ENCODE data around the gene COMT. TPM values are rescaled to one million over a fixed set of nuclear protein-coding genes. Genes with fewer than 3 reads are reported as not detected.

Gene COMT
- total RNA-seq, 4 donors from 2014 or later: 105 to 235 (median 208) TPM

GRCh38 chr22:19988965-19989724 is 47.6 kb downstream of the COMT start:
- no peaks in the 10 kb centered on the region for H3K36me3 ChIP-seq

DNA sequence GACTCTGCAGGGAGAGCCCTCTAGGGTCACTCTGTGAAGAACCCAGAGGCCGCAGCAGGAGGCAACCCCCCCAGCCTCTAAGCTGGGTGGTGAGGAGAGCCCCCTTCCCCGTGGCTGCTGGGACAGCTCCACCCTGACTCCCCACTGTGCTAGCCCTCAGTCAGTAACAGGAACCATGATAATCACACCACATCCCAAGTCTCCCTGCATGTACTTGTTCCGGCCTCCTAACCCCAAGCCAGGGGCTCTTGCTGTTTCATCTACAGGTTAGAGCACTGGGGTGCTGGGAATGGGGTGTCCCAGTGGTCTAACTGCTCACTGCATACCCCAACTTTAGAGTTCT is 48.1 kb downstream of the COMT start:
- TF ChIP-seq EP300 (IDR thresholded peaks at IDR 0.05): no peak
- no peak for TF ChIP-seq CTCF (IDR thresholded peaks at IDR 0.05)
- no peak for TF ChIP-seq POLR2A (IDR thresholded peaks at IDR 0.05)
- TF ChIP-seq POLR2AphosphoS5 (IDR thresholded peaks at IDR 0.05): no peak
- Histone ChIP-seq H3K27ac (peak overlapping the region in 3 of 4 donors; percentile 50 to 74 (median 71)), H3K4me1 (peaks cover 0 to 76% (median 40%) of the 10 kb centered on the region in 3 donors), H3K27me3 (no peaks in the 10 kb centered on the region), H3K36me3 (no peaks in the 10 kb centered on the region), H3K9me3 (no peaks in the 10 kb centered on the region), H3K4me3 (no peak overlapping the region)
- WGBS, 2 donors (ENCODE audit: low coverage in 1 of 2): no CpG with 5 or more reads among the region's 3 CpGs
- ATAC-seq: no peak

More at GRCh38 chr22:19988965-19989724, 47.6 kb downstream of the COMT start:
- Histone ChIP-seq H3K4me1 (peaks cover 0 to 80% (median 46%) of the 10 kb centered on the region in 3 donors), H3K27ac (peak overlapping the region in 3 of 4 donors; percentile 50 to 93 (median 74)), H3K27me3 (no peaks in the 10 kb centered on the region), H3K9me3 (no peaks in the 10 kb centered on the region), H3K4me3 (no peak overlapping the region)
- no peak for TF ChIP-seq POLR2AphosphoS5 (IDR thresholded peaks at IDR 0.05)
- TF ChIP-seq POLR2A (IDR thresholded peaks at IDR 0.05): no peak
- TF ChIP-seq EP300 (IDR thresholded peaks at IDR 0.05): no peak
- no peak for TF ChIP-seq CTCF (IDR thresholded peaks at IDR 0.05)
- no peak for ATAC-seq
- no CpG with 5 or more reads among the region's 18 CpGs for WGBS, 2 donors (ENCODE audit: low coverage in 1 of 2)

DNA sequence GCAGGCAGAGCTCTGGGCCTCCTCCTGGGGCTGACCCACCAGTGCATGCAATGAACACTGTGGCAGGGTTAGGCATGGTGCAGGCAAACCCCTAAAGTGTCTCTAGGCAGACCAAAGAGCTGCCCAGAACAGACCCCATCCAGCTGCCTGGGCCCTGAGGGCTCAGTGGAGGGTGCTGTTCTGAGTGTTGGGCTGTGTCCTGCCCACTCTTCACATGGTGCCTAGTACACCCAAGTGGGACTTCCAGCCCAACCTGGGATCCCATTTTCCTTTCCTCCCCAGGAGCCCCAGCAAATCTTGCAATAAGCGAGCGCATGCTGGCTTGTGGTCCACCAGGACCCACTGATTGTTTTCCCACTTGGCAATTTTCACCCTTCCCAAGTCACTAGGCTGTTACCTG is 48.6 kb downstream of the COMT start:
- WGBS, 2 donors (ENCODE audit: low coverage in 1 of 2): 36% methylated on average over 2 of the region's 2 CpGs; no CpG with 5 or more reads in 1 of the 2 donors
- H3K27ac ChIP-seq: peak overlapping the region in 3 of 4 donors; percentile 71 to 79 (median 74)

GRCh38 chr22:19990609-19991394 is 49.2 kb downstream of the COMT start:
- Histone ChIP-seq H3K4me1 (peaks cover 0 to 76% (median 33%) of the 10 kb centered on the region in 3 donors), H3K27ac (peak overlapping the region in 3 of 4 donors; percentile 71 to 79 (median 74)), H3K4me3 (no peak overlapping the region), H3K27me3 (no peaks in the 10 kb centered on the region), H3K36me3 (no peaks in the 10 kb centered on the region), H3K9me3 (no peaks in the 10 kb centered on the region)
- WGBS, 2 donors (ENCODE audit: low coverage in 1 of 2): 85% methylated on average over 8 of the region's 20 CpGs; no CpG with 5 or more reads in 1 of the 2 donors
- no peak for ATAC-seq
- TF ChIP-seq POLR2A (IDR thresholded peaks at IDR 0.05) (no peak), CTCF (IDR thresholded peaks at IDR 0.05) (no peak), EP300 (IDR thresholded peaks at IDR 0.05) (no peak), POLR2AphosphoS5 (IDR thresholded peaks at IDR 0.05) (no peak)

More for the DNA sequence above, 48.6 kb downstream of the COMT start:
- TF ChIP-seq EP300 (IDR thresholded peaks at IDR 0.05): no peak
- no peak for TF ChIP-seq CTCF (IDR thresholded peaks at IDR 0.05)
- no peak for TF ChIP-seq POLR2AphosphoS5 (IDR thresholded peaks at IDR 0.05)
- TF ChIP-seq POLR2A (IDR thresholded peaks at IDR 0.05): no peak
- Histone ChIP-seq H3K27me3 (no peaks in the 10 kb centered on the region), H3K36me3 (no peaks in the 10 kb centered on the region), H3K9me3 (no peaks in the 10 kb centered on the region), H3K4me1 (peaks cover 0 to 76% (median 35%) of the 10 kb centered on the region in 3 donors), H3K4me3 (no peak overlapping the region)
- no peak for ATAC-seq
